H1 (cell line): Measurements from ENCODE around the gene LMNA. TPM values are rescaled to one million over a fixed set of nuclear protein-coding genes. Genes with fewer than 3 reads are reported as not detected.

ENCODE experiments used
- CTCF ChIA-PET: fragments of 300-600 bp; sonication (Branson Sonifier 250); formaldehyde crosslinking; loops from one replicate; lab custom pipeline; 2021; ENCODE audit not compliant: partially characterized antibody; lab: Charles Lee
- POLR2A ChIA-PET: fragments of 300-600 bp; sonication (Branson Sonifier 250); formaldehyde crosslinking; loops from one replicate; lab custom pipeline; 2021; ENCODE audit warnings: inconsistent platforms; ENCODE audit not compliant: partially characterized antibody; lab: Charles Lee
- DNase-seq, 2 experiments: peaks; one replicate each; pipeline versions ENCODE4 v3.0.0 to v3.0.0-alpha.2; 2010 to 2022; ENCODE audit warnings: low spot score in 2 of 2, low read depth in 1 of 2, mixed read lengths in 1 of 2
- FAIRE-seq: peaks from 2 replicates; lab custom pipeline; 2011; peaks lifted over from hg19 to GRCh38; lab: Jason Lieb, UNC
- H2AFZ ChIP-seq: 2 replicates; pipeline ENCODE4 v1.8.1; 2012; ENCODE audit warnings: low read length, inconsistent platforms
- H2AK5ac ChIP-seq: 2 replicates; pipeline ENCODE4 v1.6.1; 2013; ENCODE audit warnings: low read depth, low read length
- H2BK120ac ChIP-seq: replicated peaks from 2 replicates; pipeline ENCODE3; 2013; ENCODE audit warnings: low read depth, low read length, inconsistent platforms
- H2BK12ac ChIP-seq: 2 replicates; pipeline ENCODE4 v1.6.1; 2013; ENCODE audit warnings: low read depth, low read length
- H2BK15ac ChIP-seq: 2 replicates; pipeline ENCODE4 v1.6.1; 2013; ENCODE audit warnings: low read length
- H2BK20ac ChIP-seq: 2 replicates; pipeline ENCODE4 v1.6.1; 2013; ENCODE audit warnings: low read length
- H2BK5ac ChIP-seq: 2 replicates; pipeline ENCODE4 v1.6.1; 2013; ENCODE audit warnings: low read depth, low read length
- H3K14ac ChIP-seq: 2 replicates; pipeline ENCODE4 v1.6.1; 2013; ENCODE audit warnings: inconsistent platforms; ENCODE audit not compliant: insufficient read length
- H3K18ac ChIP-seq: 2 replicates; pipeline ENCODE4 v1.6.1; 2013; ENCODE audit warnings: low read length; ENCODE audit errors: extremely low read depth
- H3K23ac ChIP-seq: 2 replicates; pipeline ENCODE4 v1.6.1; 2013; ENCODE audit warnings: inconsistent platforms; ENCODE audit not compliant: insufficient read length
- H3K23me2 ChIP-seq: 2 replicates; pipeline ENCODE4 v1.6.1; 2013; ENCODE audit warnings: low read depth, low read length
- H3K27ac ChIP-seq: 2 replicates; pipeline ENCODE4 v1.6.1; 2011; ENCODE audit warnings: low read depth, low read length, inconsistent platforms
- H3K27me3 ChIP-seq, 4 experiments: replicated peaks in 1 of 4; 1 replicate in 1 of 4; 2 replicates in 3 of 4; pipeline versions ENCODE4 v1.6.1 to v1.8.1; 2011 to 2013; ENCODE audit warnings: low read length in 3 of 4, mild to moderate bottlenecking in 3 of 4, inconsistent platforms in 2 of 4, mixed read lengths in 2 of 4, moderate library complexity in 1 of 4; ENCODE audit not compliant: control insufficient read depth in 3 of 4, insufficient read depth in 3 of 4; ENCODE audit errors: extremely low read depth in 1 of 4
- H3K36me3 ChIP-seq, 4 experiments: 2 replicates each; pipeline versions ENCODE4 v1.6.1 to v1.8.1; 2011 to 2013; ENCODE audit warnings: mild to moderate bottlenecking in 4 of 4, low read length in 3 of 4, moderate library complexity in 2 of 4, control low read depth in 1 of 4, inconsistent platforms in 1 of 4; ENCODE audit not compliant: insufficient read depth in 4 of 4, control insufficient read depth in 2 of 4
- H3K4ac ChIP-seq: replicated peaks from 2 replicates; pipeline ENCODE3; 2013; ENCODE audit warnings: low read length, low read depth, mixed read lengths, inconsistent platforms; ENCODE audit not compliant: insufficient read length
- H3K4me1 ChIP-seq, 4 experiments: replicated peaks in 1 of 4; 1 replicate in 1 of 4; 2 replicates in 3 of 4; pipeline versions ENCODE4 v1.6.1 to v1.8.1; 2011 to 2013; ENCODE audit warnings: low read length in 3 of 4, inconsistent platforms in 2 of 4, mixed read lengths in 1 of 4; ENCODE audit not compliant: insufficient read depth in 4 of 4, control insufficient read depth in 3 of 4
- H3K4me2 ChIP-seq, 2 experiments: 2 replicates each; pipeline versions ENCODE4 v1.6.1 to v1.8.1; 2011 to 2013; ENCODE audit warnings: low read depth in 2 of 2, low read length in 2 of 2, control low read depth in 1 of 2, inconsistent platforms in 1 of 2, mild to moderate bottlenecking in 1 of 2; ENCODE audit not compliant: insufficient read depth in 1 of 2
- H3K4me3 ChIP-seq, 4 experiments: fragments of 200-600, 300-600 bp in 1 of 4; sonication (generic), shearing (Covaris generic), sonication (Bioruptor Twin) in 1 of 4; 2 replicates each; pipeline versions ENCODE4 v1.5.1 to v1.8.1; 2011 to 2016; ENCODE audit warnings: low read length in 4 of 4, low read depth in 3 of 4, control low read depth in 2 of 4, inconsistent platforms in 2 of 4, mild to moderate bottlenecking in 2 of 4, mixed read lengths in 1 of 4, moderate library complexity in 1 of 4; ENCODE audit not compliant: insufficient read depth in 2 of 4; ENCODE audit errors: extremely low read depth in 1 of 4
- H3K56ac ChIP-seq: replicated peaks from 2 replicates; pipeline ENCODE3; 2013; ENCODE audit warnings: low read depth, mild to moderate bottlenecking, mixed read lengths, low read length, inconsistent platforms; ENCODE audit not compliant: insufficient read length
- H3K79me1 ChIP-seq: 2 replicates; pipeline ENCODE4 v1.6.1; 2013; ENCODE audit warnings: low read depth, low read length, control low read depth
- H3K79me2 ChIP-seq, 2 experiments: 2 replicates each; pipeline versions ENCODE4 v1.6.1 to v1.8.1; 2012 to 2013; ENCODE audit warnings: low read length in 2 of 2, mild to moderate bottlenecking in 2 of 2, inconsistent platforms in 1 of 2; ENCODE audit not compliant: insufficient read depth in 2 of 2, control insufficient read depth in 1 of 2
- H3K9ac ChIP-seq, 4 experiments: replicated peaks in 1 of 4; 1 replicate in 1 of 4; 2 replicates in 3 of 4; pipeline versions ENCODE4 v1.6.1 to v1.8.1; 2011 to 2013; ENCODE audit warnings: low read depth in 3 of 4, low read length in 3 of 4, control low read depth in 2 of 4, mild to moderate bottlenecking in 2 of 4, moderate library complexity in 2 of 4, inconsistent platforms in 1 of 4; ENCODE audit errors: extremely low read depth in 1 of 4
- H3K9me3 ChIP-seq, 2 experiments: 2 replicates each; pipeline versions ENCODE4 v1.6.1 to v1.8.1; 2012 to 2013; ENCODE audit warnings: mild to moderate bottlenecking in 2 of 2, moderate library complexity in 2 of 2, control low read depth in 1 of 2, inconsistent platforms in 1 of 2, low read depth in 1 of 2, low read length in 1 of 2, mixed read lengths in 1 of 2; ENCODE audit not compliant: insufficient read depth in 2 of 2
- H4K20me1 ChIP-seq, 2 experiments: replicated peaks in 1 of 2; 2 replicates each; pipeline versions ENCODE3 to v1.8.1; 2011 to 2013; ENCODE audit warnings: inconsistent platforms in 2 of 2, low read length in 2 of 2, mild to moderate bottlenecking in 1 of 2; ENCODE audit not compliant: insufficient read depth in 2 of 2, control insufficient read depth in 1 of 2
- H4K5ac ChIP-seq: 2 replicates; pipeline ENCODE4 v1.6.1; 2013; ENCODE audit warnings: low read length, low read depth, mixed read lengths, inconsistent platforms; ENCODE audit not compliant: insufficient read length
- H4K8ac ChIP-seq: 2 replicates; pipeline ENCODE4 v1.8.0; 2013; ENCODE audit warnings: mild to moderate bottlenecking, moderate library complexity, low read length, inconsistent platforms; ENCODE audit not compliant: insufficient read depth; ENCODE audit errors: extremely low read depth
- H4K91ac ChIP-seq: replicated peaks from 2 replicates; pipeline ENCODE3; 2013; ENCODE audit warnings: low read length, mixed read lengths, inconsistent platforms; ENCODE audit not compliant: insufficient read length
- TBP ChIP-seq: IDR thresholded peaks from 2 replicates; pipeline ENCODE4 v1.6.1; 2011; ENCODE audit warnings: low read depth, low read length, improper control_type of control experiment
- WGBS, 2 experiments: shearing (Covaris generic) in 1 of 2; methylation state at CpG; one replicate each; pipeline versions ENCODE4 v1.1.6 to v1.1.7; 2013 to 2015; ENCODE audit warnings: low lambda C conversion rate in 2 of 2, mixed read lengths in 2 of 2, inconsistent platforms in 1 of 2, low coverage in 1 of 2, missing lambda C conversion rate in 1 of 2; ENCODE audit not compliant: insufficient replicate concordance in 2 of 2, insufficient coverage in 1 of 2, insufficient read length in 1 of 2; ENCODE audit errors: extremely low coverage in 1 of 2, missing lambda C conversion rate in 1 of 2; 5-methylcytosine and 5-hydroxymethylcytosine counted together
- polyA plus RNA-seq, 7 experiments: library from polyadenylated mRNA; depleted of rRNA in 3 of 7; stranded (reverse) in 5 of 7; unstranded in 2 of 7; fragments of >200 nt in 5 of 7; fragments of 200-250 nt in 2 of 7; gene quantifications; 1 replicate in 5 of 7; 2 replicates in 1 of 7; 4 replicates in 1 of 7; pipeline versions ENCODE4 v1.2.1 to v1.2.3, GENCODE V29; 2011 to 2013; ENCODE audit warnings: missing spikeins in 2 of 7, mixed read lengths in 2 of 7
- total RNA-seq: library from RNA; stranded (reverse); fragmentation: NEBNext Ultra II Directional; extraction: Animal tissue kit (Norgen Biotek cat#: 25700); gene quantifications from 2 replicates; pipeline ENCODE4 v1.2.1, GENCODE V29; 2021
- TF ChIP-seq, protein P1 (sequence below): IDR thresholded peaks from 2 replicates; pipeline ENCODE4 v1.6.1; 2012; ENCODE audit warnings: low read length, inconsistent platforms
- TF ChIP-seq, protein P2 (sequence below): IDR thresholded peaks from 2 replicates; pipeline ENCODE4 v1.6.1; 2012; ENCODE audit warnings: inconsistent platforms

Gene LMNA
- total and polyA plus RNA-seq, 2 of the 8 experiments (the other 6 are each of a cell fraction or from before 2014, with no cell fraction given): 25.8 to 46.8 TPM

DNA sequence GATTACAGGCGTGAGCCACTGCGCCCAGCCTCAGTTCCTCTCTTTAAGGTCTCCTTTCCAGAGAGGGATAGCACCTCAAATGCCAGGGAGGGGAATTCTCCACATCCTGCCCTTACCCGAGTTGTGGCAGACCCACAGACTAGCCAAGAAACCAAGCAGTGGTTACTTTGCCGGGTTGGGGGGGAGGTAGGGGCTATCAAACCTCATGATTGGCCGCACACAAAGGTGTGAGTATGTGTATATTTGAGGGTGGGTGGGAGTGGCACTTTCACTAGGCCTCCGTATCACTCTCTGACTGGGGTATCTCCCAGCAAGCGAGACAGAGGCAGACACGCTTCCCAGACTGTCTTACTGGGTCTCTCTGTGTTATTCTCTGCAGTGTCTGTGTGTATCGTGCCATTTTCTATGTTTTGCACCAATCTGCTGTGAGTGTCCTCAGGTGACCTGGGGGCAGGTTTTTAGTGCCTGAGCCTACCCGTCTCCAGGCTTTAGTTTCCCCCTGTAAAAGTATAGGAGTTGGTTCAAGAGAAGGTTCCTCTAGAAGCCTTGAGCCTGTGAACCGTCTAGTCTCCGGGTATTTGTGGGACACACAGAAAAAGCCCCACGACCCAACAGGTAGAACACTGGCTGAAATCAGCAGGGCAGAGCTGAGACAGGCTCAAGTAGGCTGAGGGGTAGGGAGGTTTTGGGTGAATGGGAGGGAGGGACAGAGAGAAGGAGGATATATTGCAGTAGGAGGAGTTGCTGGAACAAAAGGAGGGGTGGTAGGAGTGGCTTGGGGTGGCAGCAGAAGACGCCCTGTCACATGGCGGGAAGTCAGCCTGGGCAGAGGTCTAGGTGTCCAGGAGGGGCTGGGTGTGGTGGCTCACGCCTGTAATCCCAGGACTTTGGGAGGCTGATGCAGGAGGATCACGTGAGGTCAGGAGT, 10.3 kb downstream of the LMNA start:
- Histone ChIP-seq H3K4me2 (no peak overlapping the region; a peak in 1 of 4 replicates), H4K8ac (no peak overlapping the region), H3K9me3 (no peaks in the 10 kb centered on the region), H2BK120ac (no peak overlapping the region), H3K14ac (no peak overlapping the region), H2BK15ac (peak overlapping the region; percentile 81; the same call in 1 of the 2 replicates), H4K5ac (no peak overlapping the region), H2AK5ac (peak overlapping the region; percentile 17; the same call in 1 of the 2 replicates), H3K27me3 (no peaks in the 10 kb centered on the region), H4K91ac (no peak overlapping the region), H4K20me1 (peaks cover 2 to 5% of the 10 kb centered on the region in 2 experiments), H3K36me3 (no peaks in the 10 kb centered on the region), H3K56ac (no peak overlapping the region), H2BK5ac (peak overlapping the region; percentile 76), H3K27ac (no peak overlapping the region), H2BK12ac (peak overlapping the region; percentile 98), H2AFZ (no peak overlapping the region), H2BK20ac (no peak overlapping the region; the same call in 1 of the 2 replicates), H3K79me2 (peaks cover 0 to 9% of the 10 kb centered on the region in 2 experiments; a peak in 1 of 4 replicates), H3K4me3 (no peak overlapping the region; a peak in 1 of 8 replicates), H3K9ac (no peak overlapping the region), H3K4ac (no peak overlapping the region), H3K23ac (no peak overlapping the region), H3K18ac (peak overlapping the region; percentile 39; the same call in 1 of the 2 replicates), H3K4me1 (peaks cover 9 to 39% (median 26%) of the 10 kb centered on the region in 4 experiments), H3K79me1 (peaks cover 3% of the 10 kb centered on the region; the same call in 1 of the 2 replicates), H3K23me2 (no peaks in the 10 kb centered on the region)
- no peak for DNase-seq
- FAIRE-seq: no peak
- TF ChIP-seq, protein P1, sequence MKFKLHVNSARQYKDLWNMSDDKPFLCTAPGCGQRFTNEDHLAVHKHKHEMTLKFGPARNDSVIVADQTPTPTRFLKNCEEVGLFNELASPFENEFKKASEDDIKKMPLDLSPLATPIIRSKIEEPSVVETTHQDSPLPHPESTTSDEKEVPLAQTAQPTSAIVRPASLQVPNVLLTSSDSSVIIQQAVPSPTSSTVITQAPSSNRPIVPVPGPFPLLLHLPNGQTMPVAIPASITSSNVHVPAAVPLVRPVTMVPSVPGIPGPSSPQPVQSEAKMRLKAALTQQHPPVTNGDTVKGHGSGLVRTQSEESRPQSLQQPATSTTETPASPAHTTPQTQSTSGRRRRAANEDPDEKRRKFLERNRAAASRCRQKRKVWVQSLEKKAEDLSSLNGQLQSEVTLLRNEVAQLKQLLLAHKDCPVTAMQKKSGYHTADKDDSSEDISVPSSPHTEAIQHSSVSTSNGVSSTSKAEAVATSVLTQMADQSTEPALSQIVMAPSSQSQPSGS: no peak
- TF ChIP-seq TBP: 0 out of 2 replicates have a peak, but pooled peaks have one; percentile 21
- TF ChIP-seq, protein P2, sequence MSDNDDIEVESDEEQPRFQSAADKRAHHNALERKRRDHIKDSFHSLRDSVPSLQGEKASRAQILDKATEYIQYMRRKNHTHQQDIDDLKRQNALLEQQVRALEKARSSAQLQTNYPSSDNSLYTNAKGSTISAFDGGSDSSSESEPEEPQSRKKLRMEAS: 0 out of 2 replicates have a peak, but pooled peaks have one; percentile 24
- ChIA-PET CTCF (interaction anchor here (0.6 to 42.4 kb wide), 13 partner anchors 8 to 182 kb away, joined by 3 to 1994 read pairs (median 4); partner anchors contain the start of genes BGLAP, LMNA, MEX3A and PAQR6), POLR2A (interaction anchor here (0.6 to 28.0 kb wide), 5 partner anchors 10 to 185 kb away, joined by 3 to 763 read pairs (median 4); partner anchors contain the start of genes LMNA and MEX3A)
- WGBS, 2 experiments: 88% methylated on average over 17 of the region's 17 CpGs; no CpG with 5 or more reads in 1 of the 2 experiments
